GM12878 (cell line): ENCODE measurements around the gene ZNF827. TPM values are rescaled to one million over a fixed set of nuclear protein-coding genes. Genes with fewer than 3 reads are reported as not detected.
A peak's percentile ranks its signal among the peaks of the same experiment; 100 is the strongest.

Experiments
- ATAC-seq: fragments of 200-7000 bp; cut with Tn5 transposase; 3 replicates; pipeline ENCODE4 v1.9.1; 2020; ENCODE audit warnings: mild to moderate bottlenecking, moderate library complexity
- BruUV-seq: library from RNA; stranded (reverse); fragments of 400-500 nt; replicated peaks from 2 replicates; lab custom pipeline; 2021; lab: Mats Ljungman, UMichigan
- CTCF ChIA-PET: fragments of 300-600 bp; sonication (Branson Sonifier 250); formaldehyde crosslinking; extraction: SDS; loops from one replicate; lab custom pipeline; 2021; ENCODE audit warnings: inconsistent platforms; lab: Yijun Ruan, JAX
- POLR2A ChIA-PET: fragments of 350-600 bp; formaldehyde crosslinking; extraction: SDS; loops from one replicate; lab custom pipeline; 2021; ENCODE audit warnings: inconsistent platforms; lab: Charles Lee
- RAD21 ChIA-PET: fragments of 300-600 bp; sonication (Branson Sonifier 250); formaldehyde crosslinking; loops from one replicate; lab custom pipeline; 2023; ENCODE audit warnings: antibody characterized with exemption; ENCODE audit not compliant: unreplicated experiment; lab: Charles Lee
- SMC1A ChIA-PET: fragments of 300-600 bp; sonication (Branson Sonifier 250); formaldehyde crosslinking; loops from one replicate; lab custom pipeline; 2023; ENCODE audit not compliant: unreplicated experiment, uncharacterized antibody; lab: Charles Lee
- DNase-seq: peaks from one replicate; pipeline ENCODE4 v3.0.0-alpha.2; 2011; ENCODE audit warnings: low read depth, low spot score
- FAIRE-seq: peaks from 3 replicates; lab custom pipeline; 2011; peaks lifted over from hg19 to GRCh38; lab: Jason Lieb, UNC
- H2AFZ ChIP-seq: 2 replicates; pipeline ENCODE4 v1.6.0; 2011; ENCODE audit warnings: low read depth, low read length, control low read depth; ENCODE audit not compliant: control insufficient read depth
- H3K27ac ChIP-seq: 2 replicates; pipeline ENCODE4 v1.5.1; 2011; ENCODE audit warnings: control low read depth; ENCODE audit not compliant: control insufficient read depth, insufficient read depth
- H3K27me3 ChIP-seq, 2 experiments: replicated peaks in 1 of 2; 2 replicates each; pipeline versions ENCODE4 v1.6.0 to v1.6.1; 2011; ENCODE audit warnings: low read length in 1 of 2; ENCODE audit not compliant: control insufficient read depth in 2 of 2, insufficient read depth in 2 of 2
- H3K36me3 ChIP-seq, 2 experiments: 2 replicates each; pipeline ENCODE4 v1.5.1; 2011; ENCODE audit warnings: low read length in 1 of 2; ENCODE audit not compliant: control insufficient read depth in 2 of 2, insufficient read depth in 2 of 2
- H3K4me1 ChIP-seq: 2 replicates; pipeline ENCODE4 v1.6.1; 2011; ENCODE audit warnings: mild to moderate bottlenecking, low read length, moderate library complexity, mixed read lengths; ENCODE audit not compliant: control insufficient read depth, insufficient read depth
- H3K4me2 ChIP-seq: 2 replicates; pipeline ENCODE4 v1.6.0; 2011; ENCODE audit warnings: control low read depth; ENCODE audit not compliant: control insufficient read depth, insufficient read depth
- H3K4me3 ChIP-seq: fragments of 200-600 bp; sonication (generic); 2 replicates; pipeline ENCODE4 v1.5.1; 2016
- H3K79me2 ChIP-seq: 2 replicates; pipeline ENCODE4 v1.6.0; 2011; ENCODE audit warnings: low read length; ENCODE audit not compliant: control insufficient read depth, insufficient read depth
- H3K9ac ChIP-seq: 2 replicates; pipeline ENCODE4 v1.8.0; 2011; ENCODE audit warnings: low read length, control low read depth, mixed read lengths; ENCODE audit not compliant: control insufficient read depth, insufficient read depth
- H3K9me3 ChIP-seq: replicated peaks from 3 replicates; pipeline ENCODE4 v1.5.1; 2011; ENCODE audit warnings: mild to moderate bottlenecking, low read length; ENCODE audit not compliant: control insufficient read depth, insufficient read depth
- H4K20me1 ChIP-seq: 2 replicates; pipeline ENCODE4 v1.6.0; 2011; ENCODE audit not compliant: control insufficient read depth, insufficient read depth
- BCL3 ChIP-seq: IDR thresholded peaks from 2 replicates; pipeline ENCODE4 v1.6.1; 2011; ENCODE audit warnings: borderline replicate concordance, low read depth, mild to moderate bottlenecking, moderate library complexity, low read length; ENCODE audit not compliant: insufficient read depth, poor library complexity, severe bottlenecking
- BCLAF1 ChIP-seq: fragments of 450-650 bp; IDR thresholded peaks from 2 replicates; pipeline ENCODE4 v1.6.1; 2017; ENCODE audit warnings: antibody characterized with exemption, mild to moderate bottlenecking, moderate library complexity
- BHLHE40 ChIP-seq, 2 experiments: fragments of 450-650 bp in 1 of 2; IDR thresholded peaks; 2 replicates each; pipeline ENCODE4 v1.6.1; 2011 to 2017; ENCODE audit warnings: low read depth in 2 of 2, borderline replicate concordance in 1 of 2, improper control_type of control experiment in 1 of 2, low read length in 1 of 2, mild to moderate bottlenecking in 1 of 2
- EZH2 ChIP-seq: IDR thresholded peaks from 2 replicates; pipeline ENCODE4 v1.6.1; 2012; ENCODE audit warnings: low read depth, mild to moderate bottlenecking, control low read depth, inconsistent platforms, low read length, borderline replicate concordance; ENCODE audit not compliant: control insufficient read depth
- IKZF2 ChIP-seq, 2 experiments: fragments of 450-650 bp; IDR thresholded peaks; 2 replicates each; pipeline ENCODE4 v1.6.1; 2017; ENCODE audit warnings: mild to moderate bottlenecking in 2 of 2, moderate library complexity in 2 of 2
- MEF2A ChIP-seq: IDR thresholded peaks from 2 replicates; pipeline ENCODE4 v1.6.1; 2011; ENCODE audit warnings: low read depth, mild to moderate bottlenecking, low read length, moderate library complexity; ENCODE audit not compliant: insufficient read depth
- MTA2 ChIP-seq: fragments of 450-650 bp; IDR thresholded peaks from 2 replicates; pipeline ENCODE4 v1.6.1; 2016; ENCODE audit warnings: low read depth, mild to moderate bottlenecking, moderate library complexity
- MXI1 ChIP-seq: fragments of 150-350 bp; IDR thresholded peaks from 2 replicates; pipeline ENCODE4 v1.6.1; 2011; ENCODE audit warnings: low read depth, mild to moderate bottlenecking, inconsistent platforms, low read length, improper control_type of control experiment
- NFIC ChIP-seq: IDR thresholded peaks from 2 replicates; pipeline ENCODE4 v1.6.1; 2012; ENCODE audit warnings: low read depth, mild to moderate bottlenecking, inconsistent platforms, low read length, moderate library complexity
- POLR2AphosphoS2 ChIP-seq: IDR thresholded peaks from 2 replicates; pipeline ENCODE4 v1.6.1; 2011; ENCODE audit warnings: low read depth, mild to moderate bottlenecking, low read length, improper control_type of control experiment, moderate library complexity
- SMC3 ChIP-seq: IDR thresholded peaks from 2 replicates; pipeline ENCODE4 v1.6.1; 2011; ENCODE audit warnings: low read length, improper control_type of control experiment, borderline replicate concordance
- SPI1 ChIP-seq: IDR thresholded peaks from 2 replicates; pipeline ENCODE4 v1.6.1; 2011; ENCODE audit warnings: low read depth, mild to moderate bottlenecking, low read length, moderate library complexity, borderline replicate concordance; ENCODE audit not compliant: insufficient read depth
- ZBTB11 ChIP-seq: fragments of 450-650 bp; formaldehyde crosslinking; IDR thresholded peaks from 2 replicates; pipeline ENCODE4 v1.5.0; 2022; ENCODE audit warnings: mild to moderate bottlenecking, missing genetic modification characterization
- WGBS: methylation state at CpG from one replicate; pipeline ENCODE4 v1.1.6; 2016; ENCODE audit warnings: low lambda C conversion rate; ENCODE audit not compliant: insufficient replicate concordance, insufficient coverage; ENCODE audit errors: missing lambda C conversion rate; 5-methylcytosine and 5-hydroxymethylcytosine counted together
- in situ Hi-C: fragments of 300-500 bp; cut with MboI; formaldehyde crosslinking; loops from 9 replicates; pipeline ENCODE4 v1.14.3; 2018; ENCODE audit warnings: mixed read lengths
- intact Hi-C: fragments of 100-400 bp; cut with micrococcal nuclease; formaldehyde crosslinking; loops from one replicate; pipeline ENCODE4 v1.14.2; 2022; ENCODE audit not compliant: unreplicated experiment
- polyA plus RNA-seq, 11 experiments: library from polyadenylated mRNA; depleted of rRNA in 4 of 11; unstranded in 6 of 11; stranded (reverse) in 5 of 11; fragments of >200 nt; fragmentation: Nextera tagmentation in 4 of 11; fragmentation: Illumina TruSeq in 1 of 11; extraction: Ambion mirVana in 4 of 11; extraction: Trizol in 1 of 11; gene quantifications; 1 replicate in 1 of 11; 2 replicates in 10 of 11; pipeline versions ENCODE4 v1.2.1 to v1.2.3, GENCODE V29; 2011 to 2016; ENCODE audit warnings: inconsistent platforms in 2 of 11, missing spikeins in 2 of 11, low read depth in 1 of 11
- total RNA-seq, 4 experiments: library from RNA; depleted of rRNA in 3 of 4; stranded (reverse); fragments of >200 nt in 3 of 4; fragmentation: Illumina TruSeq in 1 of 4; extraction: Trizol in 1 of 4; gene quantifications; 2 replicates each; pipeline versions ENCODE4 v1.2.1 to v1.2.3, GENCODE V29; 2013 to 2021

ZNF827 gene
- total and polyA plus RNA-seq, 10 of the 15 experiments (the other 5 are each of a cell fraction or from before 2014, with no cell fraction given) = 3.8 to 31.5 (median 13.6) TPM

GRCh38 chr4:145904413-145905177 lies 34.0 kb downstream of the ZNF827 start:
- no peak overlapping the region for H3K4me2 ChIP-seq
- no peak for DNase-seq
- no peaks in the 10 kb centered on the region for H3K27me3 ChIP-seq
- H3K79me2 ChIP-seq = peaks cover 51% of the 10 kb centered on the region
- SMC1A ChIA-PET = interaction anchor here (1.0 kb wide), 1 partner anchor 16 kb away, joined by 4 read pairs; no protein-coding TSS in a partner anchor
- no peaks in the 10 kb centered on the region for H3K4me1 ChIP-seq
- RAD21 ChIA-PET = interaction anchor here (1.5 kb wide), 1 partner anchor 27 kb away, joined by 3 read pairs; no protein-coding TSS in a partner anchor
- intact Hi-C loops = no loop called here
- peak; percentile 66 for ATAC-seq
- no TSS peak for BruUV-seq
- in situ Hi-C loops = no loop called here
- POLR2A ChIA-PET = no interaction called here
- H4K20me1 ChIP-seq = no peaks in the 10 kb centered on the region
- no peak overlapping the region for H3K4me3 ChIP-seq
- no peak for FAIRE-seq
- no peak for TF ChIP-seq NFIC
- TF ChIP-seq IKZF2 (IDR thresholded peaks at IDR 0.05) = no peak
- TF ChIP-seq MXI1 = no peak
- no peak for TF ChIP-seq SMC3
- TF ChIP-seq BCL3 = peak; percentile 88
- peak; percentile 14; the same call in 1 of the 2 replicates for TF ChIP-seq SPI1
- TF ChIP-seq MEF2A = no peak
- TF ChIP-seq BCLAF1 = no peak
- no peak for TF ChIP-seq ZBTB11
- no peak for TF ChIP-seq MTA2
- TF ChIP-seq BHLHE40 (IDR thresholded peaks at IDR 0.05; ENCODE audit: borderline replicate concordance in 1 of 2, low read depth in 2 of 2, low read length in 1 of 2) = 0 out of 4 replicates have a peak, but pooled peaks of 1 of the 2 experiments have one; percentile 26
- no peak for TF ChIP-seq POLR2AphosphoS2
- no peak for TF ChIP-seq EZH2
- CTCF ChIA-PET = interaction anchor here (1.8 to 3.6 kb wide), 2 partner anchors 9 to 11 kb away, joined by 5 to 13 read pairs; no protein-coding TSS in a partner anchor
- peaks cover 0 to 6% of the 10 kb centered on the region in 2 experiments; a peak in 2 of 4 replicates for H3K36me3 ChIP-seq
- 87% methylated on average over 7 of the region's 7 CpGs for WGBS
- no peak overlapping the region for H3K27ac ChIP-seq
- H3K9me3 ChIP-seq = no peaks in the 10 kb centered on the region
- H2AFZ ChIP-seq = no peak overlapping the region
- no peak overlapping the region for H3K9ac ChIP-seq
